NCI-H748 (cell line): ENCODE data around the gene PDLIM1.

Experiments
- DNase-seq: peaks from one replicate; lab custom pipeline; 2025; ENCODE audit not compliant: unreplicated experiment; lab: John Stamatoyannopoulos, UW

The PDLIM1 gene

DNA sequence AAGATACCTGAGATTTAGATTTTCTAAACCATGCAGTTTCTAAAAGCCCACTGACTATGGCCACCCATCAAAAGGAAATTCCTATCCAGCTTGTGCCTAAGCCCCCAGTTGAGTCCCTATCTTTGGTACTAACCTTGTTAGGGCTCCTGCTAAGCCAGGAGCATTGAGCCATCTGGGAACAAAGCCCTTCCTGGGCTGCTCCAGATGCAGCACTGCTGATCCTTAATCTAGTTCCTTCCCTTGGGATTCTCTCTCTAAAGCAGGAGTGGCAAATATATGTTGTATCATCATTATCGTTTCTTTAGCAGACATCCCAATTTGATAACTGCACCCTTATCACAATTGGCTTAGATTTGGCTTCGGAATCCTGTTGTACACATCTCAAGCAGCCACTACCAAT, 24.7 kb upstream of the PDLIM1 start:
- no peak for DNase-seq

DNA sequence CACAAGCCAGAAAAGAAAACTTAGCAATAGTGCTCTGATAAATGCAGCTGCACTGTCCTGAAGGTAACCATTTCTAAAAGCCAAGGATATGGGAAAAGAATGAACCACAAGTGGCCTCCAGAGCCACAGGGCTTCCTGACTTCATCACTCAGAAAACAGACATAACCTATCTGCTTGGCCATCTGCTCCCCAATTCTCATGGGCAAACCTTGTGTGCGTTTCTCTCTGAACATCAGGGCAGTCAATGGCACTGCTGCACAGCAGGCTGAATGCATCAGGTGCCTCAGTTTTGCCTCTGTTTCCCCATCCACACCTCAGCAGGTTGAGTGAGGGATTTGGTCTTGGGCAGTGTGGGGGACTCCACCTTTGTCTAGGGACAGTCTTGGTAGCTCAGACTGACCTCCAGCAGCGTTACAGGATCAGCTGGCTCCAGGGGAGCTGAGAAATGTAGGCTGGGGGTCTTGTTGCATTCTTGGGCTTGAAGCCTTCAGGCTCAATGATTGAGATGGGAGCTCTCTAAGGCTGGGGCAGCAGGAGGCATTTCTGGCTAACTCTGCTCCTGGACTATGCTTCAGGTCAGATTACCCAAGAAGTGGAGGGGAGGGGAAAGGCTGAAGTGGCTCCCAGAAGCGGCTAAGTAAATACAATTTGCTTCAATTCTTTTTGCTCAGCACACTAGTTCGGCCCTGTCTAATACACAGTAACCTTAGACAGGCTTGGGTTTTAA, 23.6 kb upstream of the PDLIM1 start:
- DNase-seq: peak; percentile 3

DNA sequence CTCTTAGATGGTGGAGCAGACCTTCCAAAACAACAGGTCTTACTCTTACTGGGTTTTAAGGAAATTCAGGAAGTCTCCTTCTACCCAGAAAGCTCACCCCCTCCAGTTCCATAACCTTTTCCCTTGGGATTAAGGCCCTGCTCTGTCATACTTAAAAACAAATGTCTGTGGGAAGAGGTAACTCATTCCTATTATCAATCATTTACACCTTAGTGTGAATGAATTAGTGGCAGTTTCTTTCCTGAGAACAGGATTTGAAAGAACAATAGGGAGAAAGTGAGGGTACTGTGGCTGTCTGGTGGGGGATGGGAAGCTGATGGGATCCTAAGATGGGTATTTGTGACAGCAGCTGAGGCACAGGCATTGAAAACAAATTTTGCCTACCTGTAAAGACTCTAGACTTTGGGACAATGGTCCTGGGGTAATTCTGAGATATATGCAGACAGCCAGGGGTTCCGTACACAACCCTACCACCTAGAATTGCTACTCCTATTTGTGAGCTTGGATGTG, 22.2 kb upstream of the PDLIM1 start:
- DNase-seq: no peak

DNA sequence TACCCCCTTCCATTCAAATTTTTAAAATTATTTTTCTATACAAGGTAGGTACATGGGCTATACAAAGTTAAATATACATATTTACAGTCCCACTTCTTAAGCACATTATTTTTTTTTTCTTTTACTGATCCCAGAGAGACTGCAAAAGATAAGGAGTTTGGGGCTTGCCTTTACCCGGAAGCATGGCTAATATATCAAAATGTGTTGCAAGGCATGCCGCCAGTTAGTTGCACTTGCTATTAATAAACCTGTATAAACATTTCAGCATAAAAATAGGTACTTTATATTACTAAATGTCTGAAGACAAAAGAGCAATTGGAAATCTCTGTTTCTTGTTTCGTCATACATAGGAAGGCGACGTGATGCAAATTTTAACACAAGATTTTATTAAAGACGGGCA, 21.5 kb upstream of the PDLIM1 start:
- no peak for DNase-seq

- no peak for DNase-seq
Observed at GRCh38 chr10:95309958-95310357, 19.2 kb upstream of the PDLIM1 start.

DNA sequence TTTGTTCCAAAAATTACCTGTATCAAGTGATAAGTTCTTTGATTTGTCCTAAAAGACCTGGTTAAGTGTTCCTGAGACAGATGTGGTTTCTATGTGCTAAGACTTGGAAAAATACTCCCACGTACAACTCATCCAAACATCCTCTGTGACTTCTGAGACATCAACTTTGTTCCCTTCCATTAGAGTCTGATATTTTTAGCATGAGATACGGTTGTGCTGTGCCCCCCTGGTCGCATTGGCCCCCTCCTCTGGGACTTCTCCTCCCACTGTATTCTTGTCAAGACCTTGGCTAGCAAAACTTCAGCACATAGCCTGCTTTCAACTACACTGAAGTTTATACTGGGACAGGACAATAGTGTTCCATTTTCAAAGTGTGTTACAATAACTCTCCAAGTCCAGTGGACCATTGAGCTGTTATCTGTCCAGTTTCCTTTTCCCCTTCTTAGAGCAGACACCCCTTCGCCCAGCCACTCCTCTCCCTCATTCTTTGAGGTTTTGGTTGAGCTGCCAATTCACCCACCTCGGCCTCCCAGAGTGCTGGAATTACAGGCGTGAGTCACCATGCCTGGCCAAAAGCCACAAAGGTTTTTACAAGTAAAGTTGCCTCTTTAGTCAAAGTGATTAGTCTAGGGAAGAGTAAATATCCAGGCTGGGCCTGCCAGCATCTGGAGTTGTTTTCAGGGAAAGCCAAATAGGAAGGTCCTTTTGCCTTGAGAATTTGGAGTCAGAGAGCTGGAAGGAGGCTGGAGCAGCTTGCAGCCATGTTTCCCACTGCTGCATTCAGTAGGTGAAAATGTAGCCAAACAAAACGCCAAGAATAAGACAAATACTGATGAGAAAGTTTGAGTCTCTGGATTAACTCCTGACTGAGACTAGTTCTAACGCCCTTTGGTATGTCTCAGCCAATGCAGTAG, 17.8 kb upstream of the PDLIM1 start:
- DNase-seq: no peak

GRCh38 chr10:95306851-95307250, 16.0 kb upstream of the PDLIM1 start:
- DNase-seq: no peak

DNA sequence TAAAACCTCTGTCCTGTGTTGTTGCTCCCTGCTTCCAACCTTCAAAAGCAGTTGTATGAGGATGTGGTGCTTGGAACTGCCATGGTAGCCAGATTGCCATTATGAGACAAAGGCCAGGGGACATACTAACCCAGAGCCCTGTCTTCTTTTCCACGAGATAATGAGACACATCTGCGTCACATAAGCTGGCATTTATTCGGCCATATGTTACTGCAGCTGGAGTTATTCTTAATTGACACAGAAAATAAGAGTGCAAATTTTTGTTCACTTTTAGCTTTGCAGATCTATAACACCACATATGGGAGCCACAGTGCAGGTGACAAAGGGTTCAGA, 15.5 kb upstream of the PDLIM1 start:
- no peak for DNase-seq

- no peak for DNase-seq
Observed at GRCh38 chr10:95305606-95306317, 15.0 kb upstream of the PDLIM1 start.

- no peak for DNase-seq
Observed at GRCh38 chr10:95304976-95305375, 14.2 kb upstream of the PDLIM1 start.

- no peak for DNase-seq
Observed at GRCh38 chr10:95304463-95304862, 13.7 kb upstream of the PDLIM1 start.

- DNase-seq: no peak
Observed at GRCh38 chr10:95303950-95304349, 13.1 kb upstream of the PDLIM1 start.

DNA sequence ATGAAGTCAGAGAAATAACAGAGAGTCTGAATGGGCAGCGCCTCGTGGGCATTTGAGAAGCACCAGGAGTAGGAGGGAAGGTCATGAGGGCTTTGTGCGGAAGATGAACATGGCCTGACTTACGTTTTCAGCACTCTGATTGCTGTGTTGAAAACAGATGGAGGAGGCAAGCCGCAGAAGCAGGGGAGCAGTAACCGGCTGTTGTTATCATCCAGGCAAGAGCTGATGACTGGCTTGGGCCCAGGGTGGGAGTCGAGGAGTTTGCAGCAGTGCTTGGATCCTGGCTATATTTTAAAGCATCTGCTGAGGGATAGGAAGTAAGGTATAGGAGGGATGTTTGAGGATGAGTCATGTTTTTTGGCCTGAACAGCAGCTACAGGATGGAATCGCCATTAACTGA, 12.7 kb upstream of the PDLIM1 start:
- DNase-seq: no peak

DNA sequence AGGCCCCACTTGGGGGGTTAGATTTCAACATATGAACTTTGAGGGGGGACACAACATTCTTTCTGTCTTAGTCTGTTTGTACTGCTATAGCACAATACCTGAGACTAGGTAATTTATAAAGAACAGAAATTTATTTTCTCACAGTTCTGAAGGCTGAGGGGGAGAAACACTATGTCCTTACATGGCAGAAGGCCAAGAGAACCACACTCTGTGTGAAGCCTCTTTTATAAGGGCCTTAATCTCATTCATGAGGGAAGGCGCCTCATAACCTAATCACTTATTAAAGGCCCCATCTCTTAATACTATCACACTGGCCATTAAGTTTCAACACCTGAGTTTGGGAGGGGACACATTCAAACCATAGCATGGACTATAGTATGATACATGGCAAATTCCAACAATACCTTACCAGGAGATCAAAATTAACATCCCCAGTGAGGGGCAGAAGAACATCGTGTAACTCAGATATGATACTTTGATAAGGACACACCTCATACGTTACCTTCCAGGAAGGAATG, 9.3 kb upstream of the PDLIM1 start:
- no peak for DNase-seq

GRCh38 chr10:95297402-95297801, 6.6 kb upstream of the PDLIM1 start:
- no peak for DNase-seq

- no peak for DNase-seq
Observed at GRCh38 chr10:95296764-95297163, 6.0 kb upstream of the PDLIM1 start.

- peak; percentile 80 for DNase-seq
Observed at GRCh38 chr10:95295031-95295755, 4.4 kb upstream of the PDLIM1 start.

DNA sequence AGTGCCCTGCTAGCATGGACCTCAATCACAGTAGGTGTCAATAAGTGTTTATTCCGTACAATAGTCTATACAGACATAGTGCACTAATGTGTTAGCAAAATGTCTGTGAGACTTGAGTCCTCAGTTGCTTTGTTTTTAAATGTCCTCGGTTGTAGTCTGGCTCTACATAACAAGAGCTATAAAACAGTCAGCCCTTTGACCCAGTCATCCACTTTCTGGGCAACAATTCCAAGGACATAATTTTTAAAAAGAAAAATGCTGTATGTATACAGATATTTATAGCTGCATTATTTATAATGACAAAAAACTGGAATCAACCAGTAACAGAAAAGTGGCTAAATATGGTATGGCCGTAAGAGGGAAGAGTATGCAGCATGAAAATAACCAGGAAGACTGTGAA, 2.8 kb upstream of the PDLIM1 start:
- no peak for DNase-seq

DNA sequence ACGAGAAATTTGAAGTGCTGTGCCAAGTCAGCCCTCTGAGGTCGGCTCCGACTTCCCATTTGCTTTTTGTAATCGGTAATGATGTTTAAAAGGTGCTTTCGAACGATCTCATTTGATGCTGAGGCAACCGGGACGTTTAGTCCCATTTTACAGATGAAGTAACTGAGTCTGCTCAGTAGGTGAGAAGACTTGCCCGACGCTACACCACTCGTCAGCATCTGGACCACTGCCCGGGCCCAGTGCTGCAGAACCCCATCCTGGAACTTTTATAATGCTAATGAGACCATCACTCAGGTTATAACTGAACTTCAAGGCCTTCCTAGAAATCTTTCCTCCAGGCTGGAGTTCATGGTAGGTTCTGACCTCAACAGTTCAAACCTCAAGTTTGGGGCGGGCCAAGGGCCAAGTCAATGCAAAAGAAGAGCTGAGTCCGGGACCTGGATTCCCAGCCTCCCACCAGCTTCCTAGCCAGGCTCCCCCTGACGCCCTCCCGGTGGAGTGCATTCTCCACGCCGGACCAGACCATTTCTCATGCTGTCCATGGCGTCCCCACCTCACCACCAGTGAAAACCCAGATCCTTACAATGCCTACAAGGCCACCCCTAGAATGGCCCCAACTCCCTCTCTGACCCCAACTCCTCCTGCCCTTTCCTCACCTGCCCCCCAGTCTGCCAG, 699 bp upstream of the PDLIM1 start:
- no peak for DNase-seq

DNA sequence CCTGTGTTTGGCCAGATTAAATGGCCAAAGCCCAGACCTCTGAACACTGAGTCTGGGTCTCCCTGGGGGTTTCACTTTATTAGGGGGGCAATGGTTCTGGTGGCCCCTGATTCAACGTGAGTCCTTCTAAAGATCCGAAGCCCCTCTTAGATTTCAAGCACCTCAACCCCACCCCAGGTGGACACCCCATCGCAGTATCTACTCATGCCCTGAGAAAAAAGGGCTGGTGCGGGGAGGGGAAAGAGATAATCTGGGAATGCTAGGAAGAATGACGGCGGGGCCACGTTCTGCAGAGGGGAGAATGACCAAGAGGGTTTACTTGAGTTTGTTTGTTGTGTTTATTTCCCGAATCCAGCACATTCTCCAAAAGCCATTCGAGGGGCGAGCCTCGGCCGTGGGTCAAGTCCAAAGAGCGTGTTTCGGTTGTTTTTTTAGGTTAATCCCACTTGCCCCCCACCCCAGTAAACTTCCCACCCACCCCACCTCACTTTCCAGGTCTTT, 832 bp downstream of the PDLIM1 start:
- DNase-seq: no peak
